Peyer's patch (tissue), 4 donors: Measurements from ENCODE around the gene ARHGAP30. TPM values are rescaled to one million over a fixed set of nuclear protein-coding genes. Genes with fewer than 3 reads are reported as not detected.

ENCODE experiments used
- DNase-seq, 3 donors: peaks; one replicate each; pipeline ENCODE4 v3.0.0-alpha.2; 2017 to 2019
- H3K27ac ChIP-seq, 4 donors: fragments of 200-600 bp; sonication (generic); one replicate each; pipeline ENCODE4 v1.5.1; 2016 to 2019
- H3K27me3 ChIP-seq, 2 donors: fragments of 200-600 bp; sonication (generic); one replicate each; pipeline ENCODE4 v1.5.1; 2019
- H3K36me3 ChIP-seq, 3 donors: fragments of 200-600 bp; sonication (generic); one replicate each; pipeline ENCODE4 v1.5.1; 2016 to 2019
- H3K4me1 ChIP-seq, 4 donors: fragments of 200-600 bp; sonication (generic); one replicate each; pipeline ENCODE4 v1.5.1; 2016 to 2019
- H3K4me3 ChIP-seq, 4 donors: fragments of 200-600 bp; sonication (generic); 1 replicate in 3 of 4; 2 replicates in 1 of 4; pipeline ENCODE4 v1.5.1; 2016 to 2019; ENCODE audit warnings: mild to moderate bottlenecking in 1 of 4
- H3K9me3 ChIP-seq, 4 donors: fragments of 200-600 bp; sonication (generic); one replicate each; pipeline ENCODE4 v1.5.1; 2016 to 2019; ENCODE audit warnings: mild to moderate bottlenecking in 1 of 4
- CTCF ChIP-seq, 6 experiments: fragments of 450-650 bp in 4 of 6; fragments of 200-600 bp in 2 of 6; sonication (generic) in 1 of 6; IDR thresholded peaks; one replicate each; pipeline ENCODE4 v1.5.1; 2017 to 2019; ENCODE audit warnings: antibody characterized with exemption in 6 of 6, mild to moderate bottlenecking in 3 of 6, moderate library complexity in 1 of 6
- POLR2A ChIP-seq, 2 donors: fragments of 450-650 bp; IDR thresholded peaks; one replicate each; pipeline ENCODE4 v1.5.1; 2017; ENCODE audit warnings: antibody characterized with exemption in 2 of 2, mild to moderate bottlenecking in 2 of 2, moderate library complexity in 2 of 2
- total RNA-seq, 4 donors: library from RNA; depleted of rRNA; stranded (reverse); fragments of >200 nt; gene quantifications; one replicate each; pipeline ENCODE4 v1.1.0, GENCODE V29; 2016

ARHGAP30 gene
- total RNA-seq, 4 donors from 2014 or later, result 5.1 to 31.4 (median 6.7) TPM

- Histone ChIP-seq H3K36me3 (peaks cover 0 to 40% (median 0%) of the 10 kb centered on the region in 3 donors), H3K4me3 (peak overlapping the region; percentile 77 to 95 (median 86)), H3K9me3 (no peaks in the 10 kb centered on the region), H3K4me1 (peaks cover 0 to 17% (median 6%) of the 10 kb centered on the region in 4 donors), H3K27ac (peak overlapping the region; percentile 93 to 98 (median 96)), H3K27me3 (no peaks in the 10 kb centered on the region)
- TF ChIP-seq POLR2A (IDR thresholded peaks at IDR 0.05) (no peak), CTCF (IDR thresholded peaks at IDR 0.05) (no peak)
- no peak for DNase-seq
Observed at GRCh38 chr1:161044535-161044907, 25.2 kb downstream of the ARHGAP30 start.

GRCh38 chr1:161039546-161039945 lies 30.1 kb downstream of the ARHGAP30 start:
- H3K27ac ChIP-seq, result peak overlapping the region; percentile 69 to 87 (median 75)
- TF ChIP-seq POLR2A (IDR thresholded peaks at IDR 0.05) (no peak), CTCF (IDR thresholded peaks at IDR 0.05) (no peak)
- H3K36me3 ChIP-seq, result peaks cover 0 to 39% (median 0%) of the 10 kb centered on the region in 3 donors
- H3K27me3 ChIP-seq, result no peaks in the 10 kb centered on the region
- H3K4me3 ChIP-seq, result no peak overlapping the region
- no peaks in the 10 kb centered on the region for H3K9me3 ChIP-seq
- peaks cover 0 to 36% (median 6%) of the 10 kb centered on the region in 4 donors for H3K4me1 ChIP-seq
- no peak for DNase-seq

GRCh38 chr1:161039154-161039545 lies 30.5 kb downstream of the ARHGAP30 start:
- peak overlapping the region; percentile 47 to 71 (median 66) for H3K4me3 ChIP-seq
- no peak for TF ChIP-seq POLR2A (IDR thresholded peaks at IDR 0.05)
- no peak for TF ChIP-seq CTCF (IDR thresholded peaks at IDR 0.05)
- no peaks in the 10 kb centered on the region for H3K27me3 ChIP-seq
- H3K9me3 ChIP-seq, result no peaks in the 10 kb centered on the region
- H3K27ac ChIP-seq, result peak overlapping the region; percentile 69 to 91 (median 81)
- DNase-seq, result no peak
- peaks cover 0 to 32% (median 3%) of the 10 kb centered on the region in 4 donors for H3K4me1 ChIP-seq
- peaks cover 0 to 39% (median 0%) of the 10 kb centered on the region in 3 donors for H3K36me3 ChIP-seq

- Histone ChIP-seq H3K27me3 (no peaks in the 10 kb centered on the region), H3K36me3 (peaks cover 0 to 39% (median 0%) of the 10 kb centered on the region in 3 donors), H3K27ac (peak within 1 kb of the TSS; percentile 69 to 91 (median 81)), H3K9me3 (no peaks in the 10 kb centered on the region), H3K4me1 (peaks cover 0 to 27% (median 0%) of the 10 kb centered on the region in 4 donors), H3K4me3 (peak within 1 kb of the TSS; percentile 47 to 71 (median 66))
- peak; percentile 58 to 62 for TF ChIP-seq POLR2A (IDR thresholded peaks at IDR 0.05)
- TF ChIP-seq CTCF (IDR thresholded peaks at IDR 0.05), result peak in 1 of 6 experiments; percentile 12
- peak; percentile 81 to 93 (median 91) for DNase-seq
Observed at GRCh38 chr1:161038523-161039153, 31.1 kb downstream of the ARHGAP30 start, which contains the start of gene TSTD1. Gene TSTD1, minus strand, starts transcription at chr1:161038964. Its CDS starts 75 bp downstream, at chr1:161038889.

- H3K9me3 ChIP-seq, result no peaks in the 10 kb centered on the region
Observed at GRCh38 chr1:161037661-161038522, 31.8 kb downstream of the ARHGAP30 start.

More at GRCh38 chr1:161037661-161038522, 31.8 kb downstream of the ARHGAP30 start:
- H3K36me3 ChIP-seq, result peaks cover 0 to 36% (median 0%) of the 10 kb centered on the region in 3 donors
- DNase-seq, result no peak
- no peaks in the 10 kb centered on the region for H3K27me3 ChIP-seq
- peak overlapping the region; percentile 69 to 91 (median 81) for H3K27ac ChIP-seq
- H3K4me1 ChIP-seq, result peaks cover 0 to 26% (median 0%) of the 10 kb centered on the region in 4 donors
- peak overlapping the region; percentile 47 to 71 (median 66) for H3K4me3 ChIP-seq
- TF ChIP-seq POLR2A (IDR thresholded peaks at IDR 0.05) (no peak), CTCF (IDR thresholded peaks at IDR 0.05) (no peak)
